ENCODE measurements around the gene CD300A.

Gene CD300A

DNA sequence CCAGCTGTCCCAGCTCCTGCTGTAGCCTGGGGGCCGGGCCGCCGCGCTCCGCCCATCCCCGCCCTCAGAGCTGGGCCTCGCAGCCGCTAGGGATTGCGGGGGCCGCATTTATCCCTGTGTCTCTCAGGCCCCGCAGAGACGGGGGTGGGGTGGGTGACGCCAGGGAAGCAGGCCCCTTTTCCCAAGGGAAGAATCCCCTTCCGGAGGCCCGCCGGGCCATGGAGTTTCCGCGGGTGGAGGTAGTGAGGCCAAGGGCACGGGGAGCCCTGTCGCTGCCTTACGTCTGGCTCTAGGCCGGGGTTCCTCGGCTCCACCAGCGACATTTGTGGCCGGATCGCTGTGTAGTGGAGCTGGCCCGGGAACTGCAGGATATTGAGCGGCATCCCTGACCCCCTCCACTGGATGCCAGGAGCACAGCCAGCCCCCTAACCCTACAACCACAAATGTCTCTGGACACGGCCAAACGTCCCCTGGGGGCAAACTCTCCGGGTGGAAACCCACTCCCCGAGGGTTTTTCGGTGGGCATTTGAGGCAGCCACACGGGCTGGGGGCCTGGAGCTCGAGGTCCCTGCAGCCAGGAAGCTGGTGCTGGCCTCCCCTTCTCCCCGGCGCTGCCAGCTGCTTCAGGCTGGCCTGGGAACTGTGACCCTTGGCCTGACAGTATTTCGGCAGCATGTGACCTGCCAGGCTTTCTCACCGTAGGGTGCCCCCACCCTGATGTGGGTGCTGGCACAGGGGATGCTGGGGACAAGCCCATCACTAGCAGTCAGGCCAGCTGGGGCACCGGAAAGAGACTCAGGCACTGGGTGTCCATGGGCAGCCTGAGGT, 12.0 kb upstream of the CD300A start:
- TF ChIP-seq, protein P1, sequence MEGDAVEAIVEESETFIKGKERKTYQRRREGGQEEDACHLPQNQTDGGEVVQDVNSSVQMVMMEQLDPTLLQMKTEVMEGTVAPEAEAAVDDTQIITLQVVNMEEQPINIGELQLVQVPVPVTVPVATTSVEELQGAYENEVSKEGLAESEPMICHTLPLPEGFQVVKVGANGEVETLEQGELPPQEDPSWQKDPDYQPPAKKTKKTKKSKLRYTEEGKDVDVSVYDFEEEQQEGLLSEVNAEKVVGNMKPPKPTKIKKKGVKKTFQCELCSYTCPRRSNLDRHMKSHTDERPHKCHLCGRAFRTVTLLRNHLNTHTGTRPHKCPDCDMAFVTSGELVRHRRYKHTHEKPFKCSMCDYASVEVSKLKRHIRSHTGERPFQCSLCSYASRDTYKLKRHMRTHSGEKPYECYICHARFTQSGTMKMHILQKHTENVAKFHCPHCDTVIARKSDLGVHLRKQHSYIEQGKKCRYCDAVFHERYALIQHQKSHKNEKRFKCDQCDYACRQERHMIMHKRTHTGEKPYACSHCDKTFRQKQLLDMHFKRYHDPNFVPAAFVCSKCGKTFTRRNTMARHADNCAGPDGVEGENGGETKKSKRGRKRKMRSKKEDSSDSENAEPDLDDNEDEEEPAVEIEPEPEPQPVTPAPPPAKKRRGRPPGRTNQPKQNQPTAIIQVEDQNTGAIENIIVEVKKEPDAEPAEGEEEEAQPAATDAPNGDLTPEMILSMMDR (IDR thresholded peaks at IDR 0.05), result no peak

DNA sequence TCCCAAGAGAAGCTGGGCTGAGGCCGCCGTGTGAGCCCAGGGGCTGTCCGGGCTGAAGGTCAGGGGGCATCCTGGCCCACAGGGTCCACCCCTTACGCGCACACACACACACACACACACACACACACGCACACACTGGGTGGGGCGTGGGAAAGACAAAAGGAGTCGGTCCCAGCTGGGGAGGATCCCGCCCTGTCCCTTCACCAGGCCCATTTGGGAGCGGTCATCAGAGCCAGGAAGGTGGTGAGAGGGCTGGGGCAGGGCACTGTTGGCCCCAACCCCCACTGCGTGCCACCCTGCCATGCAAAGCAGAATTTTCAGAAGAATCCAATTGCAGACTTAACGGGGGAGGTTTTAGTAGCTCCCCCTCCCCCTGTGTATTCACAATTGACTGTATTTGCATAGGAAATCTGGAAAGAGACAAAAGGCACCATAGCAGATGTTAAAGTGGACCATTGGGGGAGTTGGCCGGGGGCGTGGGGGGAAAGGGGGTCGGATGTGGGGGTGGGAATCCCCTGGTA, 11.3 kb upstream of the CD300A start:
- TF ChIP-seq, protein P1 (IDR thresholded peaks at IDR 0.05), result no peak

DNA sequence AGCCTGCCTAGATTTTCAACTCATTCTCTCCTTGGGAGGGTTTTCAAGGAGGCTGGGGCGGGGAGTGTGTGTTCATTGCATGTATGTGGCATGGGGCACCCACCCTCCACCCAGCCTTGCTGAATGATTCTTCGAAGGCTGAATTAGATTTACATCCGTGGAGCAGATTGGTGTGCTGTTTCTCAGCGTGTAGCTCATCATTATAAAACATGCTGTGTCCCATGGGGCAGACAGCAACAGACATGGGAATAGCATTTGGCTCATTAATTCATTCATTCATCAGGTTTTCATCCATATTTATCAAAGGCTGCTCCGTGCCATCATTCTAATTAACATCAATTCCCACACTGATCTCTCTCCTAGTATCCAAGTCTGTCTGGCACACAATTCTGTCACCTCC, 10.6 kb upstream of the CD300A start:
- TF ChIP-seq, protein P1 (IDR thresholded peaks at IDR 0.05), result no peak

DNA sequence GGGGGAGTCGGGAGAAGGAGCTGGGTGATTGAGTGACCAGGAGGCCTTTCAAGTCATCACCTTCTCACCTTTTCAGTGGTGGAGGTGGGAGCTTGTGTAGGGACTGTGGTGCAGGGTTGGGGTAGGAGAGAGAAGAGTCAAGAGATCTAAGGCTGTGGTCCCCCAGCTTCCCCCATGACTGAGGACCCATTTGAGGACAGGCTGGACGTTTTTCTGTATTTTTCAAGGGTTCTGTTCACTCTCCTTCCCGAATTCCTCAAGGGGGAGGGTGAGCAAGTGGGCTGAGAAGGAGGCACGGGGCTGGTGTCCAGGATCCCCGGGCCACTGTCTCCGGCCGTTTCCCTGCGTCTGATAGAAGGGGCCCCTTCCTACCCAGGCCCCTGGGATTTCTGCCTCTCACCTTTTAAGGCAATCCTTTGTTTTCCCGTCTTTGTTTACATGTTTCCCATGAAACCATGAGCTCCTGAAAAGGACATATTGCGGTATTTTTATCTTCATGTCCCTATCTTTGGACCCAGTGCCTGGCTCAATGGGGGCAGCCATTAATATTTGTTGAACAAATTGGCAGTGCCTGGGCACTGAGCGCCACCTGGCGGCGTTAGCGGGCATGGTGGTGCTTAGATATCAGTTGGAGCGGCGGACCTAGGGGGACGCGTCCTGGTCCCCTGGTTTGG, 9.2 kb upstream of the CD300A start:
- TF ChIP-seq, protein P1 (IDR thresholded peaks at IDR 0.05), result peak; percentile 93

DNA sequence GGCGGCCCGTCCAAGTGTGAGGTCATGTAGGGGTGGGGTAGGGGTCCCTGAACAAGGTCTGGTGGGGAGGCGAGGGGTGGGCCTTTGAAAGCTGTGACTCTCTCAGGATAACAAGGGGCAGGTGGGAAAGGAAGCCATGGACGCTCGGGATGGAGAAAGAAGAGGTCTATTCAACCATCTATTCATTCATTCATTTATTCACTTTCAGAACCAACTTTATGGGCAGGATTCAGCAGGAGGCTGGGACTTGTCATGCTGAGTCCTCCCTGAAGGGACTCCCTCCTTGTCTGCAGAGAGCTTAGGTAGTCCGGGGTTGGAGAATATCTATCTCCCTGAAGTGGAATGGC, 8.6 kb upstream of the CD300A start:
- TF ChIP-seq, protein P1 (IDR thresholded peaks at IDR 0.05), result no peak; the same call in 1 of the 2 replicates

DNA sequence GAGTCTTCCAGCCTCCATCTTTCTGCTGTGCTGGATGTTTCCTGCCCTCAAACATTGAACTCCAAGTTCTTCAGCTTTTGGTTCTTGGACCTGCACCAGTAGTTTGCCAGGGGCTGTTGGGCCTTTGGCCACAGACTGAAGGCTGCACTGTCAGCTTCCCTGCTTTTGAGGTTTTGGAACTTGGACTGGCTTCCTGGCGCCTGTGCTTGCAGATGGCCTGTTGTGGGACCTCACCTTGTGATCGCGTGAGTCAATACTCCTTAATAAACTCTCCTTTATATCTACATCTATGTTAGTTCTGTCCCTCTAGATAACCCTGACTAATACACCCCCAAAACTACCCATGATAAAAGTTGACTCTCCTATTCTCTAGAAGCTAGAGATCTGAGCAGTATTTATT, 7.6 kb upstream of the CD300A start:
- TF ChIP-seq, protein P1 (IDR thresholded peaks at IDR 0.05), result no peak

DNA sequence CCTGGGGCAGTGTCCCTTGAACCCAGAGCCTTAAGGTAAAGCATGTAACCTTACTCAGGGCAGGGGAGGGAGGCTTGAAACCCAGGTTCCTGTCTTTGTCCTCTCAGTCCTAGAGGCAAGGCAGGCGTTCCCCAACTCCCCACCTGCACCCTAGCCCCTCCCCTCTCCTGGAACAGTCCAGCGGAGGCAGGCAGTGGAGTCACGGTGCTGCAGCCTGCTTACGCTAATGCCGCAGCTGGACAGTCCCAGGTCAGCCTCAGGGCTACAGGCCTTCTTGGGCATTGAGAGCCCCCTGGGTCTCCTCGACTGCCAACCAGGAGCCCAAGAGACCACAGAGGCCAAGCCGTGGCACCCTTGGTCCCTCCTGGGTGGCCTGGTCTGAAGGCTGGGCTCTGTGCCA, 6.8 kb upstream of the CD300A start:
- TF ChIP-seq, protein P1 (IDR thresholded peaks at IDR 0.05), result no peak

Measured in LNCAP (cell line).